Osteoblast (primary cell): ENCODE results near the gene SRCAP. TPM values are rescaled to one million over a fixed set of nuclear protein-coding genes. Genes with fewer than 3 reads are reported as not detected.

ENCODE experiments used
- DNase-seq: peaks from one replicate; pipeline ENCODE4 v3.0.0; 2011; ENCODE audit warnings: low spot score, mixed read lengths; ENCODE audit not compliant: insufficient read length; ENCODE audit errors: missing footprints
- H2AFZ ChIP-seq: 2 replicates; pipeline ENCODE4 v1.6.0; 2011; ENCODE audit warnings: mild to moderate bottlenecking, low read length
- H3K27ac ChIP-seq: 2 replicates; pipeline ENCODE4 v1.5.1; 2011; ENCODE audit warnings: mild to moderate bottlenecking, low read depth, low read length, moderate library complexity
- H3K27me3 ChIP-seq: 2 replicates; pipeline ENCODE4 v1.6.0; 2012; ENCODE audit warnings: mild to moderate bottlenecking, control low read depth, inconsistent platforms, low read length, moderate library complexity; ENCODE audit not compliant: insufficient read depth
- H3K36me3 ChIP-seq: 2 replicates; pipeline ENCODE4 v1.5.1; 2011; ENCODE audit warnings: mild to moderate bottlenecking, low read length, control low read depth, moderate library complexity; ENCODE audit not compliant: insufficient read depth
- H3K4me1 ChIP-seq: 2 replicates; pipeline ENCODE4 v1.5.1; 2011; ENCODE audit warnings: mild to moderate bottlenecking, low read length, control low read depth, moderate library complexity; ENCODE audit not compliant: insufficient read depth
- H3K4me2 ChIP-seq: 2 replicates; pipeline ENCODE4 v1.6.0; 2011; ENCODE audit warnings: mild to moderate bottlenecking, low read length; ENCODE audit not compliant: insufficient read depth
- H3K4me3 ChIP-seq: fragments of 200-600 bp; sonication (generic); 3 replicates; pipeline ENCODE4 v1.5.1; 2012; ENCODE audit warnings: mild to moderate bottlenecking, low read length, inconsistent platforms; ENCODE audit not compliant: insufficient read depth
- H3K79me2 ChIP-seq: 2 replicates; pipeline ENCODE4 v1.6.0; 2012; ENCODE audit warnings: mild to moderate bottlenecking, low read length, control low read depth, inconsistent platforms; ENCODE audit not compliant: insufficient read depth
- H3K9me3 ChIP-seq: 2 replicates; pipeline ENCODE4 v1.5.1; 2011; ENCODE audit warnings: low read depth, low read length, control low read depth
- H4K20me1 ChIP-seq: 2 replicates; pipeline ENCODE4 v1.6.0; 2012; ENCODE audit warnings: mild to moderate bottlenecking, low read length, control low read depth; ENCODE audit not compliant: insufficient read depth
- CTCF ChIP-seq: IDR thresholded peaks from 2 replicates; pipeline ENCODE4 v1.5.1; 2011; ENCODE audit warnings: mild to moderate bottlenecking, low read depth, low read length, moderate library complexity; ENCODE audit errors: extremely low read depth
- total RNA-seq: library from RNA; depleted of rRNA; stranded (reverse); fragments of >200 nt; gene quantifications from 2 replicates; pipeline ENCODE4 v1.2.3, GENCODE V29; 2012

The SRCAP gene
- total RNA-seq, 1 donor, result 16.3 TPM

GRCh38 chr16:30741461-30741914, 42.5 kb downstream of the SRCAP start:
- peaks cover 53% of the 10 kb centered on the region for H3K36me3 ChIP-seq
- H3K4me2 ChIP-seq, result peak overlapping the region; percentile 2
- H3K4me1 ChIP-seq, result peaks cover 23% of the 10 kb centered on the region
- H3K27me3 ChIP-seq, result no peaks in the 10 kb centered on the region
- H3K79me2 ChIP-seq, result no peaks in the 10 kb centered on the region
- TF ChIP-seq CTCF, result no peak
- no peak overlapping the region for H3K4me3 ChIP-seq
- H2AFZ ChIP-seq, result no peak overlapping the region
- H3K9me3 ChIP-seq, result no peaks in the 10 kb centered on the region
- peaks cover 25% of the 10 kb centered on the region for H4K20me1 ChIP-seq
- peak overlapping the region; percentile 47 for H3K27ac ChIP-seq
- peak; percentile 97 for DNase-seq

GRCh38 chr16:30743716-30744115, 44.7 kb downstream of the SRCAP start:
- Histone ChIP-seq H4K20me1 (peaks cover 25% of the 10 kb centered on the region), H3K79me2 (peaks cover 5% of the 10 kb centered on the region), H3K4me2 (no peak overlapping the region), H3K4me3 (no peak overlapping the region), H3K4me1 (peaks cover 36% of the 10 kb centered on the region), H2AFZ (no peak overlapping the region), H3K36me3 (peaks cover 32% of the 10 kb centered on the region), H3K27me3 (no peaks in the 10 kb centered on the region), H3K9me3 (no peaks in the 10 kb centered on the region), H3K27ac (no peak overlapping the region)
- no peak for TF ChIP-seq CTCF
- DNase-seq, result no peak

GRCh38 chr16:30744183-30744582, 45.2 kb downstream of the SRCAP start:
- no peak overlapping the region for H3K4me2 ChIP-seq
- no peaks in the 10 kb centered on the region for H3K9me3 ChIP-seq
- DNase-seq, result no peak
- H3K27me3 ChIP-seq, result no peaks in the 10 kb centered on the region
- H3K79me2 ChIP-seq, result peaks cover 8% of the 10 kb centered on the region
- TF ChIP-seq CTCF, result no peak
- H2AFZ ChIP-seq, result no peak overlapping the region
- H3K27ac ChIP-seq, result no peak overlapping the region
- no peak overlapping the region for H3K4me3 ChIP-seq
- H3K4me1 ChIP-seq, result peaks cover 36% of the 10 kb centered on the region
- peaks cover 27% of the 10 kb centered on the region for H3K36me3 ChIP-seq
- H4K20me1 ChIP-seq, result peaks cover 21% of the 10 kb centered on the region

- no peak for TF ChIP-seq CTCF
- H2AFZ ChIP-seq, result no peak overlapping the region
- no peak overlapping the region for H3K4me3 ChIP-seq
- H3K4me1 ChIP-seq, result peaks cover 33% of the 10 kb centered on the region
- H3K79me2 ChIP-seq, result peaks cover 16% of the 10 kb centered on the region
- no peak overlapping the region for H3K27ac ChIP-seq
- DNase-seq, result no peak
- peaks cover 17% of the 10 kb centered on the region for H4K20me1 ChIP-seq
- H3K4me2 ChIP-seq, result no peak overlapping the region
- no peaks in the 10 kb centered on the region for H3K27me3 ChIP-seq
- H3K9me3 ChIP-seq, result no peaks in the 10 kb centered on the region
- peaks cover 30% of the 10 kb centered on the region for H3K36me3 ChIP-seq
Observed at GRCh38 chr16:30745082-30745481, 46.1 kb downstream of the SRCAP start.
